HG02970 (cell line): ENCODE data around the gene RNF32.
"Not testable (repeated sequence)": the region's sequence is repeated elsewhere in the genome, so short reads cannot be mapped to it uniquely, and the experiment has no call there.

Experiments used
- ATAC-seq: cut with Tn5 transposase; IDR thresholded peaks from one replicate; pipeline ENCODE4 v1.9.1; 2021; ENCODE audit warnings: mild to moderate bottlenecking, moderate library complexity, moderate number of reproducible peaks; ENCODE audit not compliant: unreplicated experiment, low FRiP score

RNF32 gene

DNA sequence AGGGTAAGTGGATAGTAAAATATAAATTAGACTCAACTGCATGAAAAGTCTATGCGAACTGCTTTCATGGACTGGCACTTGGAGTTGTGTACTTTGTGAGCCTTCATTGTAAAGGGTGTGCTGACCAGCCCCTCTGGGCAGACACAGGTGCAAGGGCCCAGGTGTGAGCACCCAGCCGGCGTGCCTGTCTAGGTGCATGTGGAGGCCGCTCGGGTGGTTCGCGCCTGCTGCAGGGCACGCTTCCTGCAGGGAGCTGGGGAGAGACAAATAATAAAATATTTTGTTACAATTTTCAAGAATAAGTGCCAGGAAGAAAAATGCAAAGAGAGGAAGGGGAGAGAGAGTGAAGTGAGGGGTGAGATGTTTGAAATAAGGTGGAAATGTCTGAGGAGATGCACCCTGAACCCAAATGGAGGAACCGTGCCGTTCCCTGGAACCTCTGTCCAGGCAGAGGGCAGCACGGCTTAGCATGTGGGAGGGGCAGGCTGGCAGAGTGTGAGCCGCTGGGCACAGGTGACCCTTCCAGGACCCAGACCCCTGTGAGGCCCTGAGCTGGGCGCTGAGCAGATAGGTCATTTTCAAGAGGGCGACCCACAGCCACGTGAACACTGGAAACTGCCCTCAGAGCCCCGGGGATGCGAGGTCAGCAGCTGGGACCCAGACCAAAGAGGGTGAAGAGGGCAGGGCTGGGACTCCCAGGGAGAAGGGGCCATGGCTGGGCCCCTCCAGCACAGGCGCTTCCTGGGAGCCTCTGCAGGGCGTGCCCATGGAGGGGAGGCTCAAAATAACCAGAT, 28.7 kb downstream of the RNF32 start:
- no peak for ATAC-seq

DNA sequence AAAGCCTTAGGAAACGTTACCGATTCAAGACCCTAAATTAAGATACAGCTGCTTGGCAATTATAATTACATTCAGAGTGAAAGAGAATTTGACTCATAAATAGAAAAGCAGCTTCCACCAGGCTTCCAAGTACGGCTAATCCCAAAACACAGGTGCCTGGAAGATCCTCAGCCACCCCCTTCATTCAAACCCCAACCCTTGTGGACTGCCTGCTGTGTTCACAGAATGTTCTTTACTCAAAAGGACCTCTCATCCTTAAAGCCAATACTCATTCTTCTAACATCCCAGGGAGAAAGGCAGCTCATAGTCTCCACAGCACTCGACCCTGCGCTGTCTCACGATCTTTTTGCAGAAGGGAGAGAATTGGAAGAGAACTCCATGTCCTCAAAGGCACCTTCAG, 32.9 kb downstream of the RNF32 start:
- ATAC-seq: no peak

DNA sequence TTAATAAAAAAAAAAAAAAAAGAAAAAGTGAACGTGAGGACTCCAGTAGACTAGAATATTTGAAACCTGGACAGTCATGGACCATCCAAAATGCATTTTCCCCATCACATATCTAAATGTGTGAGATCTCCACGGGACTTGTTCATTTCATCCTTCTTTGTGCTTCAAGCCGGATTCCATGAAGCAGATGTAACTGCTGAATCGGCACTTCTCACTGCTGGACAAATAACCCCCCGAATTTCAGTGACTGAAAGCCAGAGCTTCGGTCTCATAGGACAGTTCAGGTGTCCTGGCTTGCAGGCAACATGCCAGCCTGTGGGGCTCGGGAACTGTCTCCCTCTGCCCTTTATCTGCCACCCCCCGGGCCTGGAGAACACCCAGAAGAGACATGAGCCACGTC, 33.3 kb downstream of the RNF32 start:
- ATAC-seq: no peak

DNA sequence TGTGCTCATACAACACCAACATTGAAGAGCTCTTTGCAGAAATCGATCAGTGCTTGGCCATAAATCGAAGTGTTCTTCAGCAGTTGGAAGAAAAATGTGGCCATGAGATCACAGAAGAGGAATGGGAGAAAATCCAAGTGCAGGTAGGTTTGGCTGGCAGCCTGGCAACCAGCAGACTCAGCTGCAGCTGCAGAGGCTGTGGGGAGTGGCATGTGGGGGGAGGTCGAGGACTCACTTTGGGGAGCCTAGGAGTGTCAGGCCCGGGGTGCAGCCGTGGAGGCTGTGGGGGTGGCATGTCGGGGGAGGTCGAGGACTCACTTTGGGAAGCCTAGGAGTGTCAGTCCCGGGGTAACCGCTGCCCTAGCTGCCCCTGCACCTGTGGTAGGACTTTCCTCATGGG, 35.1 kb downstream of the RNF32 start:
- ATAC-seq: no peak

DNA sequence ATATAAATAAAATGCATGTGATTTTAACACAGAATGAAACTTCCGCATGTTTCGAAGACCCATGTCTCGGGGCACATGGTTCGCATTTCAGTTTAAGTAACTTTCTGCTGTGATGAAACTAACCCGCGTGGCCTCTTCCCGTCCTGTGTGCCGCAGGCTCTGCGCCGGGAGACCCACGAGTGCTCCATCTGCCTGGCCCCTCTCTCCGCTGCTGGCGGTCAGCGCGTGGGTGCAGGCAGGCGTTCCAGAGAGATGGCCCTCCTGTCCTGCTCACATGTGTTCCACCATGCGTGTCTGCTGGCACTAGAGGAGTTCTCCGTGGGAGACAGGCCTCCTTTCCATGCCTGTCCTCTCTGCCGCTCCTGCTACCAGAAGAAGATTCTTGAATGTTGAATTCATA, 35.7 kb downstream of the RNF32 start:
- ATAC-seq: no peak

DNA sequence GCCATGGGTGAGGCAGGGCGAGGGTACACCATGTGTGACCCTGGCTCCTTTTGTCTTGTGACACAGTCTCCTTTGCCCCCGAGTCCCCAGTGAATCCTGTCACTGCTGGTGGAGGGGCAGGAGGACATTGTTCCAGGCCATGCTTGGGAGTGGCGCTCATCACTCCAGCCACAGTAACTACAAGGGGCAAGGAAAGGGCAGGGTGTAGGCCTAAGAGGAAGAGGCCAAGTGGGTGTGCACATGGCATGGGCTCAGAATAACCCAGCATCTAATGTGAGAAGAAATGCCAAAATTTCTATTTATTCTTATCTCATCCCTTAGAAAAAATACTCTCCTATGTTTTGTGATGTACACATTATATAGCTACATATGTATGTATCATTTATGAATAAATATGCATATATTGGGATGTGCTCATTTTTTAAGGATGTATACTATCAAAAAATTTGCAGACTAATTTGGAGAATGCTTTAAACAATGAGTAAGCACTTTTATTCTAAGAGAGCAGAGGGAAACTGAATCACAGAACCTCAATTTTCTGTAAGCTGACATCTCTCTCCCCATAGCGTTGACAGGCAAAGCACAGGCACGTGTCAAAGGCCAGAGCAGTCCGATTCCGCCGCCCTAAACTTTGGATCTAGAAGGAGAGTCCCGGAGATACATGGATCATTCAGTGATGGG, 36.9 kb downstream of the RNF32 start:
- ATAC-seq: no peak

DNA sequence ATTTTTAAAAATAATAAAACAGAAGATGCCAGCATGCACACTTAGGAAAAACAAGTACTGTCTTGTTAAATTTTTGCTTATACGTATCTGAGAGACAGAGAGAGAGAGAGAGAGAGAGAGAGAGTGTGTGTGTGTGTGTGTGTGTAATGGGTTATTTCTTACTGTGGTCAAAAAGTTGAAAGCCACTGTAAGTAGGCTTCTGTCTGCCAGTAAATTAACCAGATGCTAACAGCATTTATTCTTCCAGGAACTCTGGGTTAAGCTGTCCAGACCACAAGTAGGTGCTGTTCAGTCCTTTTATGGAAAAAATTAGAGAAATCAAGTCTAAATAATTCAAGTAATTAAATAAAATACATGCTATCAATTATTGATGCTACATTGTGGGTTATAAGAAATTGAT, 39.7 kb downstream of the RNF32 start:
- no peak for ATAC-seq

DNA sequence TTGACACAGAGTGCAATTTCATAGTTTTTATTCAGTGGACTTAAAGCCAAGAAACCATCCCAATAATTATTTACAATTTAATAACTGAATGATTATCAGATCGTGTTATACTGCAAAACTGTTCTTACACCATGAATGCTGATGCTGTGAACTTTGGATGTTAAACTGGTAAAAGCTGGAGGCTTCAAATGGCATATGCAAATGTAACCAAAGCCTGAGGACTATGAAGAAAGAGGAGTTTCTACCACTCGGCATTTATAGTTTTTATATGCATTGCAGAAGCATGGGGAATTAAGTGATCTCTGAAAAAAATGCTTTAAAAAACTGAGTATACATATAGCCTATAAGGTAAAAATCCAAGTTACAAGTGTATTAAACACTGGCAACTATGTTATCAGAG, 42.4 kb downstream of the RNF32 start:
- no peak for ATAC-seq

DNA sequence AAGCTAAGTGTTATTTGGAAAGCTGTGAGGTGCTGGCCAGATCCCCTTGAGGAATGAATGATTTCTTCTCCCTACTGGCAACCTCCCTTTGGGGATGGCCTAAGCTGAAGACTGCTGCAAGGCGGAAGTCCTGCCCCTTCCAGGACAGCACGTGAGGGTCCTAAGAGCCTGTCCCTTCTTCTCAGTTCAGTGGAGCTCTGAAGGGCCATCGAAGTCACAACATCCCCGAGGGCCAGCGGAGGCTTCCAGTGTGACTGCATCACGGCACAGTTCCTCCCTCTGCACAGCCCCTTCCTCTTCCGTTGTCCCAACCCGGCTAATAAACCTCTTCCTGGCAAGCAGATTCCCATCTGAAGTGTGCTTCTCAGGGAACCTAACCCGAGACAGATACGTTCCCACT, 43.7 kb downstream of the RNF32 start:
- ATAC-seq: no peak

DNA sequence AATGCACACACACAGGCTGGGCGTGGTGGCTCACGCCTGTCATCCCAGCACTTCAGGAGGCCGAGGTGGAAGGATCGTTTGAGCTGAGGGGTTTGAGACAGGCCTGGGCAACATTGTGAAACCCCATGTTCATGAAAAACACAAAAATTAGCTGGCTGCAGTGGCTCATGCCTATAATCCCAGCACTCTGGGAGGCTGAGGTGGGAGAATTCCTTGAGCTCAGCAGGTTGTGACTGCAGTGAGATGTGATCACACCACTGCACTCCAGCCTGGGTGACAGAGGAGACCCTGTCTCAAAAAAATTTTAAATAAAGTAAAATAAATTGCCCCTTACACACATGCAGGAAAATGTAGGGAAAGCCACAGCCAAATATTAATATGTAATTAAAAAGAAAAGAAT, 44.1 kb downstream of the RNF32 start:
- ATAC-seq: no peak

DNA sequence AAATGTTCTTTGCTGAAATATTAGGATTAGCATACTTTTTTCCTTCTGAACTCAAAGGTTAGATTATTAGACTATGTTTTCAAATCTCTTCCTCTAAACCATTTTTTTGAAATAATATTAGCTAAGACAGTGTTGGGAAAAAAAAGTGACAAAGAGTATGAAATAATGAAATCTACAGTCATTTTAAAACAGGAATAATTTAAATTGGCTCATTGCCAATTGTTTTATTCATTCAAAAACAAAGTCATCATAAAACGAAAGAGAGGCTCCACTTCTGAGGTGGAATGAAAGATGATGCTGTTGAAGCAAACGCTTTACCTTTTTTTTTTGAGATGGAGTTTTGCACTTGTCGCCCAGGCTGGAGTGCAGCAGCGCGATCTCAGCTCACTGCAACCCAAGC, 51.2 kb downstream of the RNF32 start:
- ATAC-seq: no peak

DNA sequence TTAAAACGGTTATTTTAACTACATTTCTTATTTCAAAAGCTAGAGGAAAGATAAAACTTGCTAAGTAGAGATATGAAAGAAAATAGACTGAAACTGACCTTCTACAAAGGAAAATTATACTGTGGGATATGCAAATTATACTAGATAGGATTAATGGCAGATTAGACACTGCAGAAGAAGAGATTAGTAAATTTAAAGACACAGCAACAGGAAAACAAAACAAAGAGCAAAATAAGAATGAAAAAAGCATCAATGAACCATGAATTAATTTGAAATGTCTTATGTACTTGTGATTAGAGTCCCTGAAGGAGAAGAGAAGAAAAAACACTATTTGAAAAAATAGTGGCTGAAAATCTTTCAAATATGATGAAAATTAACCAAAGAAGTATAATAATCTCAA, 52.3 kb downstream of the RNF32 start:
- ATAC-seq: no peak

DNA sequence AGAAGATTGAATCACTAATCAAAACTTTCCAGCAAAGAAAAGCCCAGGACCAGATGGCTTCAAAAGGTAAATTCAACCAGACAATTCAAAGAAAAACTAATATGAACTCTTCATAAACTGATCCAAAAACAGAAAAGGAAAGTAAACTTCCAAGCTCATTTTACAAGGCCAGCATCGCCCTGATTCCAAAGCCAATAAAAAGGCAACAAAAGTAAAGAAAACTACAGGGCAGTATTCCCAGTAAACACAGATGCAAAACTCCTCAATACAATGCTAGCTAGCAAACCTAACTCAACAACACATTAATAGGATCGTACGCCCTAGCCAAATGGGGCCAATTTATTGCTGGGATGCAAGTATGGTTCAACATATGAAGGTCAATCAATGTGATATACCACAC, 53.1 kb downstream of the RNF32 start:
- no peak for ATAC-seq

DNA sequence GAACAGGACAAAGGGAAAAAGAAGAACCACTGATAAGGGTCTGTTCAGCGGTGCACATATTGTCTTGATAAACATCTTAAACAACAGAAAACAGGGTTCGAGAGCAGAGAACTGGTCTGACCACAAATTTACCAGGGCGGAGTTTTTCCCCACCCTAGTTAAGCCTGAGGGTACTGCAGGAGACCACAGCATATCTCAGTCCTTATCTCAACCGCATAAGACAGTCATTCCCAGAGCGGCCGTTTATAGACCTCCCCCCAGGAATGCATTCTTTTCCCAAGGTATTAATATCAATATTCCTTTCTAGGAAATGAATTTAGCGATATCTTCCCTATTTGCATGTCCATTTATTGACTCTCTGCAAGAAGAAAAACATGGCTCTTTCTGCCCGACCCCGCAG, 56.7 kb downstream of the RNF32 start:
- not testable (repeated sequence) for ATAC-seq

DNA sequence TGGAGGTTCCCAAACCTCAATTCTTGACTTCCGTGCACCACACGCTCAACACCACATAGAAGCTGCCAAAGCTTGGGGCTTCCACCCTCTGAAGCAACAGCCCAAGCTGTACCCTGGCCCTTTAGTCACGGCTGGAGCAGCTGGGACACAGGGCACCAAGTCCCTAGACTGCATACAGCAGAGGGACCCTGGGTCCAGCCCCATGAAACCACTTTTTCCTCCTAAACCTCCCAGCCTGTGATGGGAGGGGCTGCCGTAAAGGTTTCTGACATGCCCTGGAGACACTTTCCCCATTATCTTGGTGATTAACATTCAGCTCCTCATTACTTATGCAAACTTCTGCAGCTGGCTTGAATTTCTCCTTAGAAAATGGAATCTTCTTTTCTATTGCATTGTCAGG, 57.9 kb downstream of the RNF32 start:
- ATAC-seq: not testable (repeated sequence)

DNA sequence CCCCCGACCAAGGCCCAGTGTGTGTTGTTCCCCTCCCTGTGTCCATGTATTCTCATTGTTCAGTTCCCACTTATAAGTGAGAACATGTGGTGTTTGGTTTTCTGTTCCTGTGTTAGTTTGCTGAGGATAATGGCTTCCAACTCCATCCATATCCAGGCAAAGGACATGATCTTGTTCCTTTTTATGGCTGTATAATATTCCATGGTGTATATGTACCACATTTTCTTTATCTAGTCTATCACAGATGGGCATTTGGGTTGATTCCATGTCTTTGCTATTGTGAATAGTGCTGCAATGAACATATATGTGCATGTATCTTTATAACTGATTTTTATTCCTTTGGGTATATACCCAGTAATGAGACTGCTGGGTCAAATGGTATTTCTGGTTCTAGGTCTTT, 61.2 kb downstream of the RNF32 start:
- not testable (repeated sequence) for ATAC-seq

DNA sequence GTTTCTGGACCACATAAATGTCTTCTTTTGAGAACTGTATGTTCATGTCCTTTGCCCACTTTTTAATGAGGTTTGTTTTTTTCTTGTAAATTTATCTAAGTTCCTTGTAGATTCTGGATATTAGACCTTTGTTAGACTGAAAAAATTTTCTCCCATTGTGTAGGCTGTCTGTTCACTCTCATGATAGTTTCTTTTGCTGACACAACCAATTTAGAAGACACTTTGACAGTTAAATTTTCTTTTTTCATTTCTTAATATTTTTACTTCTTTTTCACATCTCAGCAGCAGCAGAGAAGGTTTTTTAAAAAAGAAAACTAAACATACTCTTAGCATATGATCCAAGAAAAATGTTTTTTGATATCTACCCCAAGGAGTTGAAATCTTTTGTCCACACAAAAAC, 61.8 kb downstream of the RNF32 start:
- ATAC-seq: no peak

DNA sequence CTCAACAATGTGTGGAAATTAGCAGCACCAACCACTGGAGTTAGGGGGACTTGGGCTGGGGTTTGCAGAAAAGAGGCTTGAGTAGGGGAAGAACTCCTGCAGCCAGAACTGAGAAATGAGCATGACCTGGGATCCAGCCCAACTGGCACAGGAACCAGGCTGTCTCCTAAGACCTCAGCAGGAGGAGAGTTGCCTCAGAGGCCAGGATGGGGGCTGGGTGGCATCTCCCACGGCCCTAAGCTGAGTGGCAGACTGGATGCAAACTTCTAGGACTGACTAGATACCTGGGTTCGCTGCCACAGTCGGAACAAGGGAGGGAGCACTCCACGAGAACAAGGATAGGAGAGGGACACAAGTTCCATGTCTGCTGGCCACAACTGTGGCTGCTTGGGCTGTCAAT, 62.6 kb downstream of the RNF32 start:
- ATAC-seq: no peak

DNA sequence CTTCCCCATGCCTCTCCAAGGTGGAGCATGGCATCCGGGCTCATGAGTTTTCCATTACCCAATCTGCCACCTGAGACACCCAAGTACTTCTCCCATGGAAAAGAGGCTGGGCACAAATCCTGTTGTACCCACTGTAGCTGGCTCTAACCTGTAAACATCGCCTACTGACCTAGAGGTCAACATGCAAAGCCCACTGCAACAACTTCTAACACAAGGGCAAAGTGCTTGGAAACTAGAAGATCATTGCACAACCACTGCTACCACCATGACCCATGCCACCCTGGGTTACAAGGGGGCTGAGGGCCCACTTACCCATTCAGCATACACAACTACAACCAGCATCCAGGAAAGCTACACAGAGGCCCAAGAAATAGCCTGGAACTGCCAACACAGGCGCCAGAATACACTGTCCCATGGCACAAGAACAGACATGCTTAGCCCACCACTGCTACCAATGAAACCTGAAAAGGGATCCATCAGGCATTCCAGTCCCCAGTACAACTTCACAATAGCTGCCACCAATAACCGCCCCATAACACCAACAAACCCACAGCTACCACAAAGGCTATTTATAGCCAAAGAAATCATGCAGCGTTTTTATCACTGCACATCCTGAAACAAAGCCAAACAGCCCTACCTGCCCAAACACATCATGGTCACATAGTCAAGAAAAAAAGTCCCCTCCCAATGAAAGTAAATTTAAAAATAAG, 63.4 kb downstream of the RNF32 start:
- no peak for ATAC-seq

DNA sequence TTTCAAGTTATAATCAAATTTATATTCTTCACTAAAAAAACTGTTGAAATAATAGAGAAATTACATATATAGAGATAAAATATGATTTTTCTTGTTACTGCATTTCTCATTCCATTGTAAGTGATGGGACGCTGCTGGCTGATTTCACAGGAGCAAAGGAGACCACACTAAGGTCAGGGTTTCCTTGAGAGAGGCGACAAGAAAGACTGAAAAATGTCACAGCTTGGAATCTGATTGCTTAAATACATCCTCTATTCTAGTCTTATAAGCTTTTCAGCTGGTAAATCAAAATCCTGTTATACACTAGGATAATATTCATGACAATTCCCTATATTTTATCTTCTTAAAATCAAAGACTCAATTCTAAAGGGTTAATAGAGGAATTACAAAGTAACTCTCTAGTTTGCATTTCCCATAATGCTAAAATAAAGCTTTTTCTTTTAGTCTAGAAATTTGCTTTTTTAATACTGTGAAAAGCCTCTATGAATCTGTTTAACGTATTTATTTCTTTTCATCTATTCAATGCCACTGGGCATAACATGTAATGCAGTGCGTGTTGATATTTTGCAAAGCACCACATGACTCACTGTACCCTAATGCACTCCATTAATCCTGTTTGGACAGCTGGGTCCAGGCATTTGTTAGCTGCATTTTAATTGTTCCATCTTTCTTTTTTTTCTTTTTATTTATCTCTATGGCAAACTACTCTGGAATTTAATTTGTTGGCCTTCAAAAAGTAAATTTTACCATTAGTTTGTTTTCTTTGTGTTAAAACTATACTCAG, 81.7 kb downstream of the RNF32 start:
- ATAC-seq: no peak

DNA sequence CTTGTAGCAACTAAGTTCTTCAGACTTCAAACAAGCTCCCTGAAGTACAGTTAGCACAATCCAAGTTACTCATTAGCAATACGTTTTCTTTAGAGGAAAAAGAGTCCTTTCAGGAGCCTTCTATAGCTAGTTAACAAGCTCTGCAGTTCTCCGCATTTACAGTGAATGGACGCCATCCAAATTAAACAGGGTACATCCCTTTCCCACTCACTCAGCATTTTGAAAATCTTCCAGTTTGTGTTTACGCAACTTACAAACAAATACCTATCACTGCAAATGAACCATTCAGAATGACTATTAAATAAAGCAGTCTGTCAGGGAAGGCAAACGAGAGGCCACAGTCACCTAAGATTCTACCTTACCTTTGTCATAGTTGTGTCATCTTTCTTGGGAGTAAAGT, 84.5 kb downstream of the RNF32 start:
- ATAC-seq: no peak
